Kidney epithelial cell (primary cell): Measurements from ENCODE around the gene OST4. TPM values are rescaled to one million over a fixed set of nuclear protein-coding genes. Genes with fewer than 3 reads are reported as not detected.

Experiments
- DNase-seq: peaks from one replicate; pipeline ENCODE4 v3.0.0-alpha.2; 2010; ENCODE audit warnings: low read depth
- H3K27me3 ChIP-seq: 2 replicates; pipeline ENCODE4 v1.6.0; 2011; ENCODE audit warnings: low read length; ENCODE audit not compliant: control insufficient read depth, insufficient read depth
- H3K36me3 ChIP-seq: 2 replicates; pipeline ENCODE4 v1.5.1; 2011; ENCODE audit warnings: low read length; ENCODE audit not compliant: control insufficient read depth, insufficient read depth
- H3K4me3 ChIP-seq: 2 replicates; pipeline ENCODE4 v1.5.1; 2011; ENCODE audit warnings: low read depth, mild to moderate bottlenecking, control low read depth, low read length
- total RNA-seq: library from RNA; depleted of rRNA; stranded (reverse); fragments of >200 nt; gene quantifications from 2 replicates; pipeline ENCODE4 v1.2.3, GENCODE V29; 2015
- TF ChIP-seq, protein P1 (sequence below): IDR thresholded peaks from 2 replicates; pipeline ENCODE4 v1.5.1; 2011; ENCODE audit warnings: mild to moderate bottlenecking, moderate library complexity, low read length, control low read depth, inconsistent platforms; ENCODE audit not compliant: insufficient read depth, poor library complexity, severe bottlenecking

The OST4 gene
- total RNA-seq, 1 donor from 2014 or later = 237 TPM

DNA sequence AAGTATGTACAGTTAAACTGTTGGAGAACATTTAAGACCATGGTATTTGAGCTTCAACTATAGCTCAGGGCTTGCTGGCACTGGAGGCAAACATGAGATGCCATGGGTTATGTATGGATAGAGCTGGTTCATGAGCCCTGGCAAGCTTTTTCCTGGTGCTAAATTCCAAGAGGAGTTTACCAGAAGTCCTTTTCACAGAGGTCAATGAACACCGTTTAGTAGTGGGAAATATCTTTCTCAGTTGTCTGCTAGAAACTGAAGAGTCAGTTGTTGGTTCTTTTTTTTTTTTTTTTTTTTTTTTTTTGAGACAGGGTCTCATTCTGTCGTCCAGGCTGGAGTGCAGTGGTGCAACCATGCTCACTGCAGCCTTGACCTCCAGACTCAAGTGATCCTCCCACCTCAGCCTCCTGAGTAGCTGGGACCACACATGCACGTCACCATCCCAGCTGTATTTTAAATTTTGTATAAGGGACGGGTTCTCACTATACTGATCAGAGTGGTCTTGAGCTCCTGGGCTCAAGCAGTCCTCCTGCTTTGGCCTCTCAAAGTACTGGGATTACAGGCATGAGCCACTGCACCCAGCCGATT, 16.5 kb upstream of the OST4 start:
- DNase-seq = no peak
- no peaks in the 10 kb centered on the region for H3K27me3 ChIP-seq
- H3K4me3 ChIP-seq = no peak overlapping the region
- TF ChIP-seq, protein P1, sequence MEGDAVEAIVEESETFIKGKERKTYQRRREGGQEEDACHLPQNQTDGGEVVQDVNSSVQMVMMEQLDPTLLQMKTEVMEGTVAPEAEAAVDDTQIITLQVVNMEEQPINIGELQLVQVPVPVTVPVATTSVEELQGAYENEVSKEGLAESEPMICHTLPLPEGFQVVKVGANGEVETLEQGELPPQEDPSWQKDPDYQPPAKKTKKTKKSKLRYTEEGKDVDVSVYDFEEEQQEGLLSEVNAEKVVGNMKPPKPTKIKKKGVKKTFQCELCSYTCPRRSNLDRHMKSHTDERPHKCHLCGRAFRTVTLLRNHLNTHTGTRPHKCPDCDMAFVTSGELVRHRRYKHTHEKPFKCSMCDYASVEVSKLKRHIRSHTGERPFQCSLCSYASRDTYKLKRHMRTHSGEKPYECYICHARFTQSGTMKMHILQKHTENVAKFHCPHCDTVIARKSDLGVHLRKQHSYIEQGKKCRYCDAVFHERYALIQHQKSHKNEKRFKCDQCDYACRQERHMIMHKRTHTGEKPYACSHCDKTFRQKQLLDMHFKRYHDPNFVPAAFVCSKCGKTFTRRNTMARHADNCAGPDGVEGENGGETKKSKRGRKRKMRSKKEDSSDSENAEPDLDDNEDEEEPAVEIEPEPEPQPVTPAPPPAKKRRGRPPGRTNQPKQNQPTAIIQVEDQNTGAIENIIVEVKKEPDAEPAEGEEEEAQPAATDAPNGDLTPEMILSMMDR = no peak
- H3K36me3 ChIP-seq = no peaks in the 10 kb centered on the region

DNA sequence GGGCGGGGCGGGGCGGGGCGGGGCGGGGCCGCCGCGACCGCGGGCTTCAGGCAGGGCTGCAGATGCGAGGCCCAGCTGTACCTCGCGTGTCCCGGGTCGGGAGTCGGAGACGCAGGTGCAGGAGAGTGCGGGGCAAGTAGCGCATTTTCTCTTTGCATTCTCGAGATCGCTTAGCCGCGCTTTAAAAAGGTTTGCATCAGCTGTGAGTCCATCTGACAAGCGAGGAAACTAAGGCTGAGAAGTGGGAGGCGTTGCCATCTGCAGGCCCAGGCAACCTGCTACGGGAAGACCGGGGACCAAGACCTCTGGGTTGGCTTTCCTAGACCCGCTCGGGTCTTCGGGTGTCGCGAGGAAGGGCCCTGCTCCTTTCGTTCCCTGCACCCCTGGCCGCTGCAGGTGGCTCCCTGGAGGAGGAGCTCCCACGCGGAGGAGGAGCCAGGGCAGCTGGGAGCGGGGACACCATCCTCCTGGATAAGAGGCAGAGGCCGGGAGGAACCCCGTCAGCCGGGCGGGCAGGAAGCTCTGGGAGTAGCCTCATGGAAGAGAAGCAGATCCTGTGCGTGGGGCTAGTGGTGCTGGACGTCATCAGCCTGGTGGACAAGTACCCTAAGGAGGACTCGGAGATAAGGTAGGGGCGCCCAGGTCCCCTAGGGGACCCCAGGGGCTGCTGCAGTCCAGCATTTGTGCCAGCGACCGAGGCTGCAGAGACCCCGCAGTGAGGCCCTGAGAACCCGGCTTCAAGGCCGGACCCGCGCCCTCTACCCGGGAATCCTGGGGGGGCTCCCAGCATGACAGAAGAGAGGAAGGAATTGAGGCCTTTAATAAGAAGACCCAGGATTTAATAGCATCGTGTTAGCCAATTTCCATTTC, 15.5 kb upstream of the OST4 start, which contains the start of gene KHK:
TSS of gene KHK (plus strand) at position 49 of the 870 bp plus-strand sequence. CDS start at position 537, 488 bp downstream.
- H3K36me3 ChIP-seq = no peaks in the 10 kb centered on the region
- DNase-seq = no peak

DNA sequence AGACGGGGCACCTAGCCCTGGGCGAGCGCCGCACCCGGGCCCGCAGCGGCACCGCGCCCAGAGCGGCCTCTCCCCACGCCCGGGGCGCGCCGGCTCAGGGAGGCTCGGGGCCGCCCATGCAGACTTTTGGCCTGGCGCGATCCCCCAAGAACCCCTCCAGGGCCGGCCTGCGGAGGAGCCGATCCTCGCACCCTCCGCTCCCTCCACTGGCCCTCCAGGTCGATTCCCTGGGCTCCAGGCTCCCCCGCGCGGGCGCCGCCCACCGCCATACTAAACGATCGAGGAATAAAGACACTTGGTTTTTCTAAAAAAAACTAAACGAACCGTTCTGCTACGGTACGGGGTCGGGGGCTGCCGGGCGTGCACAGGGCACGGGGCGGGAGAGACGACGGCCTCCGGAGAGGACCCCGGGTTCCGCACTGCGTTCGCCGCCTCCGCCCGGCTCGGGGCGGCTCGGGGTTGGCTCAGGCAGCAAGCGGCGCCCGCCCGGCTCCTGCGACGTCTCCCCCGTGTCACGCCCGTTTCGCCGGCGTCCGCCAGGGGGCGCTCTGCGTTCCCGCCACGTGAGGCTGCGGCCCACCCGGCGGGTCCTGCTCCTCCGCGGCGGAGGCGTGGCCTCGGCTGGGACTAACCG, 14.8 kb upstream of the OST4 start:
- TF ChIP-seq, protein P1 = peak; percentile 24
- DNase-seq = peak; percentile 51
- no peaks in the 10 kb centered on the region for H3K36me3 ChIP-seq
- no peaks in the 10 kb centered on the region for H3K27me3 ChIP-seq
- peak overlapping the region; percentile 55 for H3K4me3 ChIP-seq

More for the DNA sequence above, 15.5 kb upstream of the OST4 start, which contains the start of gene KHK:
- Histone ChIP-seq H3K27me3 (no peaks in the 10 kb centered on the region), H3K4me3 (peak within 1 kb of the TSS; percentile 55)
- TF ChIP-seq, protein P1 = no peak

DNA sequence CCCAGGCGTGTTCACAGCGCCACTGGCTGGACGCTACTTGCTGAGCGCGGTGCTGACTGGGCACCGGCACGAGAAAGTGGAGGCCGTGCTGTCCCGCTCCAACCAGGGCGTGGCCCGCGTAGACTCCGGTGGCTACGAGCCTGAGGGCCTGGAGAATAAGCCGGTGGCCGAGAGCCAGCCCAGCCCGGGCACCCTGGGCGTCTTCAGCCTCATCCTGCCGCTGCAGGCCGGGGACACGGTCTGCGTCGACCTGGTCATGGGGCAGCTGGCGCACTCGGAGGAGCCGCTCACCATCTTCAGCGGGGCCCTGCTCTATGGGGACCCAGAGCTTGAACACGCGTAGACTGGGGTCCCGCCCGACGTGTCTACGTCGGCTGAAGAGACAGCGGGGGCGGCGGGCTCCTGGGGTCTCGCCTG, 14.2 kb upstream of the OST4 start:
- TF ChIP-seq, protein P1 = peak; percentile 63
- no peak for DNase-seq
- Histone ChIP-seq H3K36me3 (no peaks in the 10 kb centered on the region), H3K4me3 (peak overlapping the region; percentile 55), H3K27me3 (no peaks in the 10 kb centered on the region)

DNA sequence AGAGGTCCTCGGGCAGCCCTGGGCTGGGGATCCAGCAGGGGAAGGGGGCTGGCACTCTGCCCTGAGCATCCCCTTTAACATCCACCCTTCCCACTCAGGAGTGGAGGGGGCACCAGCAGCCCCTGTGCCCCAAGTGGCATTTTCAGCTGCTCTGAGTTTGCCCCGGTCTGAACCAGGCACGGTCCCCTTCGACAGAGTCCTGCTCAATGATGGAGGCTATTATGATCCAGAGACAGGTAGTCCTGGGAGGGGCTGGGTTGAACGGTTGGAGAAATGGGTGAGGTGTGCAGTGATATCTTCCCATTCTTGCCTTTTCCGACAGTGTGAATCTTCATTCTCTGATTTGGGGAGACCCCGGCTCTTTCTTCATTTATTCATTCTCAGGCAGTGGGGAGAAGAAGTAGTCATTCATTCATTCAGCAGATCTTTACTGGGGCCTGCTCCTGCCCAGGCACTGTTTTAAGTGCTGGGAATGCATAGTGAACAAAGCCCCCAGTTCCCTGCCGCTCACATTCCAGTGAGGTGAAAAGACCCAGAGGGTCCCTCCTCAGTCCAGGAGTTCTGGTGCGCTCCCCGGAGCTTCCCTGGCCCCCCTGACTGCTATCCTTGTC, 13.7 kb upstream of the OST4 start:
- H3K27me3 ChIP-seq = no peaks in the 10 kb centered on the region
- no peaks in the 10 kb centered on the region for H3K36me3 ChIP-seq
- TF ChIP-seq, protein P1 = no peak
- H3K4me3 ChIP-seq = peak overlapping the region; percentile 55
- DNase-seq = no peak
